K562 (cell line): ENCODE measurements around the gene LLGL2. TPM values are rescaled to one million over a fixed set of nuclear protein-coding genes. Genes with fewer than 3 reads are reported as not detected.

Experiments
- ATAC-seq: fragments of 200-7000 bp; cut with Tn5 transposase; 3 replicates; pipeline ENCODE4 v1.9.1; 2020; ENCODE audit warnings: moderate library complexity
- BruUV-seq: library from RNA; stranded (reverse); fragments of 400-500 nt; replicated peaks from 2 replicates; lab custom pipeline; 2021; lab: Mats Ljungman, UMichigan
- CTCF ChIA-PET: fragments of 300-600 bp; formaldehyde crosslinking; extraction: SDS; loops from one replicate; lab custom pipeline; 2021; ENCODE audit warnings: low intra/inter-chr PET ratio; lab: Yijun Ruan, JAX
- POLR2A ChIA-PET: fragments of 300-600, 350-650 bp; sonication (Branson Sonifier 250); formaldehyde crosslinking; extraction: SDS; loops from one replicate; lab custom pipeline; 2021; ENCODE audit warnings: antibody characterized with exemption, inconsistent platforms; lab: Yijun Ruan, JAX
- DNase-seq, 4 experiments: peaks; one replicate each; pipeline versions ENCODE4 v3.0.0 to v3.0.0-alpha.2; 2011 to 2018; ENCODE audit warnings: low spot score in 3 of 4, mixed read lengths in 3 of 4; ENCODE audit errors: extremely low read depth in 1 of 4
- FAIRE-seq: peaks from 2 replicates; lab custom pipeline; 2011; peaks lifted over from hg19 to GRCh38; lab: Jason Lieb, UNC
- H2AFZ ChIP-seq: 2 replicates; pipeline ENCODE4 v1.6.0; 2011; ENCODE audit warnings: low read depth, low read length, control low read depth, inconsistent platforms
- H3K27ac ChIP-seq: fragments of 200-600 bp; 3 replicates; pipeline ENCODE4 v1.8.0; 2011; ENCODE audit warnings: low read depth, mild to moderate bottlenecking, control low read depth, inconsistent platforms, low read length, moderate library complexity, mixed read lengths; ENCODE audit errors: extremely low read depth
- H3K27me3 ChIP-seq, 2 experiments: fragments of 300-600 bp in 1 of 2; 2 replicates in 1 of 2; 3 replicates in 1 of 2; pipeline versions ENCODE4 v1.6.0 to v1.8.0; 2011; ENCODE audit warnings: inconsistent platforms in 2 of 2, low read length in 2 of 2, mild to moderate bottlenecking in 1 of 2, mixed read lengths in 1 of 2, moderate library complexity in 1 of 2; ENCODE audit not compliant: control insufficient read depth in 2 of 2, insufficient read depth in 2 of 2
- H3K36me3 ChIP-seq: fragments of 300-600 bp; 3 replicates; pipeline ENCODE4 v1.8.0; 2011; ENCODE audit warnings: mild to moderate bottlenecking, low read length, inconsistent platforms; ENCODE audit not compliant: control insufficient read depth, insufficient read depth
- H3K4me1 ChIP-seq, 2 experiments: fragments of 200-600 bp in 1 of 2; replicated peaks in 1 of 2; 2 replicates in 1 of 2; 3 replicates in 1 of 2; pipeline versions ENCODE4 v1.5.1 to v1.8.0; 2011; ENCODE audit warnings: inconsistent platforms in 2 of 2, low read length in 2 of 2, mild to moderate bottlenecking in 1 of 2, mixed read lengths in 1 of 2, moderate library complexity in 1 of 2; ENCODE audit not compliant: control insufficient read depth in 2 of 2, insufficient read depth in 2 of 2
- H3K4me2 ChIP-seq: 2 replicates; pipeline ENCODE4 v1.6.1; 2011; ENCODE audit warnings: low read length, control low read depth, inconsistent platforms, mixed read lengths; ENCODE audit not compliant: insufficient read depth
- H3K4me3 ChIP-seq: fragments of 200-600 bp; sonication (generic), shearing (Covaris generic); 2 replicates; pipeline ENCODE4 v1.5.1; 2016; ENCODE audit warnings: control low read depth, inconsistent platforms
- H3K79me2 ChIP-seq: fragments of 200-600 bp; 3 replicates; pipeline ENCODE4 v1.8.0; 2011; ENCODE audit warnings: low read length, inconsistent platforms; ENCODE audit not compliant: control insufficient read depth, insufficient read depth
- H3K9ac ChIP-seq, 2 experiments: 2 replicates each; pipeline versions ENCODE4 v1.6.0 to v1.6.1; 2011; ENCODE audit warnings: low read depth in 2 of 2, low read length in 2 of 2, control low read depth in 1 of 2, inconsistent platforms in 1 of 2, mild to moderate bottlenecking in 1 of 2, mixed read lengths in 1 of 2; ENCODE audit not compliant: insufficient read depth in 1 of 2
- H3K9me1 ChIP-seq: one replicate; pipeline ENCODE4 v1.6.0; 2011; ENCODE audit warnings: inconsistent platforms, mild to moderate bottlenecking, low read length, moderate library complexity; ENCODE audit not compliant: control insufficient read depth, insufficient read depth
- H3K9me3 ChIP-seq: replicated peaks from 2 replicates; pipeline ENCODE4 v1.5.1; 2011; ENCODE audit warnings: low read depth, low read length, inconsistent platforms; ENCODE audit not compliant: control insufficient read depth, insufficient read depth
- H4K20me1 ChIP-seq: replicated peaks from 2 replicates; pipeline ENCODE4 v1.6.1; 2011; ENCODE audit warnings: low read length, inconsistent platforms, mixed read lengths; ENCODE audit not compliant: control insufficient read depth, insufficient read depth
- BCL6 ChIP-seq: fragments of 250-450 bp; sonication (Bioruptor Pico); IDR thresholded peaks from 2 replicates; pipeline ENCODE4 v1.4.0; 2020
- CHD1 ChIP-seq: fragments of 200-600 bp; sonication (generic); IDR thresholded peaks from one replicate; pipeline ENCODE4 v1.6.1; 2012; ENCODE audit warnings: mild to moderate bottlenecking, moderate library complexity, low read length, inconsistent platforms
- RAD51 ChIP-seq: fragments of 450-650 bp; IDR thresholded peaks from 2 replicates; pipeline ENCODE4 v1.7.1; 2016; ENCODE audit warnings: low read depth, mild to moderate bottlenecking, borderline replicate concordance
- SRSF9 ChIP-seq: fragments of 200-400 bp; formaldehyde crosslinking; IDR thresholded peaks from 2 replicates; pipeline ENCODE4 v1.6.1; 2017; ENCODE audit warnings: low read depth, low read length, borderline replicate concordance
- WGBS: fragments of 100-300 bp; shearing (Covaris generic); methylation state at CpG from one replicate; pipeline ENCODE4 v1.1.6; 2016; ENCODE audit warnings: low coverage, mixed read lengths; ENCODE audit not compliant: insufficient coverage; ENCODE audit errors: missing lambda C conversion rate; 5-methylcytosine and 5-hydroxymethylcytosine counted together
- in situ Hi-C: fragments of 300-500 bp; cut with MboI; formaldehyde crosslinking; loops from 4 replicates; pipeline ENCODE4 v1.15.0; 2018; ENCODE audit warnings: inconsistent platforms, mixed read lengths
- intact Hi-C: fragments of 100-400 bp; cut with micrococcal nuclease; formaldehyde crosslinking; loops from 2 replicates; pipeline ENCODE4 v1.14.2; 2022
- polyA plus RNA-seq, 8 experiments: library from polyadenylated mRNA; depleted of rRNA in 4 of 8; stranded (reverse) in 5 of 8; unstranded in 3 of 8; fragments of >200 nt; fragmentation: Nextera tagmentation in 2 of 8; fragmentation: Illumina TruSeq in 1 of 8; extraction: Ambion mirVana in 2 of 8; extraction: Trizol in 1 of 8; gene quantifications; 2 replicates each; pipeline versions ENCODE4 v1.2.1 to v1.2.3, GENCODE V29; 2011 to 2014; ENCODE audit warnings: inconsistent platforms in 1 of 8, missing spikeins in 1 of 8
- total RNA-seq, 7 experiments: library from RNA; depleted of rRNA in 6 of 7; stranded (reverse); fragments of >200 nt in 6 of 7; fragmentation: Illumina TruSeq in 2 of 7; extraction: Trizol in 2 of 7; gene quantifications; 2 replicates each; pipeline versions ENCODE4 v1.2.1 to v1.2.3, GENCODE V29; 2011 to 2021; ENCODE audit warnings: low replicate concordance in 1 of 7

Gene LLGL2
- total and polyA plus RNA-seq, 9 of the 15 experiments (the other 6 are each of a cell fraction or from before 2014, with no cell fraction given) = 0.32 to 24.4 (median 10.2) TPM

DNA sequence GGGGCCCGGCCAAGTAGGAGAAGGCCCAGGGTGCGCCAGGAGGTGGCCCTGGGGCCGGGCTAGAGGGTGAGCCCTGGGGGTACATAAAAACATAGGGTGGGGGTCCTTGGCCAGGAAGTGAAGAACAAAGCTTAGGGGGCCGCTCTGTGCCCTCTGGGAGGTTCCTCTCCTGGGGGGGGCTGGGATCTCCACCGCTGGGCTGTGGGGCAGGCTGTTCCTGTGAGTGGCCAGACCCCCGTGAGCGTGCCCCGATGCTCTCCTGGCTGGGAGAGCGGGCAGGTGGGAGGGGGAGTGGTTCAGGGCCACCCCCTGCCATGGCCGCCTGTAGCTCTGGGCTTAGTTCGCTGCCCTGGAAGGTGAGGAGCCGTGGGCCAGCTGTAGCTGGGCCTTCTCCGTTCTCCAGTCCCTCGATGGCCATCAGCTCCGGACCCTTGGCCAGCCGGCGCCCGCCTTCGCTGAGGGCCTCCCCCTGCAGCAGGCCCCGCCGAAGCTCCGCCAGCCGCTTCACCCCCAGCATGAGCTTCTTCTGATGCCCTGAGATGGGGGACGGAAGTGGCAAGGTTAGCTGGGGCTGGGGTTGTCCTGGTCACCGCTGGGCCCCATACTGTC, 22.7 kb upstream of the LLGL2 start (continued):
- TF ChIP-seq SRSF9 = no peak
- no peak for TF ChIP-seq BCL6 (CRISPR knock-in tag)
- TF ChIP-seq CHD1 = no peak

DNA sequence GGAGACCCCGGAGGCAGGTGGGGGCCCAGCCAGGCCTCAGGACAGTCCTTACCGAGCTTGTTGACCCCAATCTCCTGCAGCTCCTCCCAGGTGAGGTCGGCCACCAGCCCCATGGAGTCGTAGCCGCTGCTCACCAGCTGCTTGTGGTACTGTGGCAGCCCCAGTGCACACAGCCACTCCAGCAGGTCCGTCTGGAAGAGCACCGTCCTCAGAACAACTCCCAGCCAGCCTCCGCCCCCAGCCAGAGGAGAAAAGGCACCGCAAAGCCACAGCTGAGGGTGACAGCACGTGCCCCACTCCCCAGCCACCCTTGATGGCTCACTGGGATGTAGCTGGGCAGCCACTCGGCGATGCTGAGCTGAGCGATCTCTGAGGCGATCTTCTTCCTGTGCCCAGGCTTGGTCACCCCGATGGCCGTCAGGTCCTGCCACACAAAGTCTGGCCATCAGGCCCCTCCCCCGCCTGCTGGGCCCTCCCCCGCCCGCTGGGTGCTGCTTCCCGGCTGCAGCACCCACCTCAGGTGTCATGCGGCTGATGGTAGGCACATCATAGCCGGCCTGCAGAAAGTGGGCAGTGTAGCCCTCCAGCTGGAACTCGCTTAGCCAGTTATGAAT, 22.1 kb upstream of the LLGL2 start:
- ChIA-PET POLR2A (interaction anchor here (0.6 to 1.4 kb wide), 5 partner anchors 9 to 94 kb away, joined by 3 to 9 read pairs (median 5); partner anchors contain the start of gene TSEN54), CTCF (no interaction called here)
- Histone ChIP-seq H3K9me3 (no peaks in the 10 kb centered on the region), H2AFZ (no peak overlapping the region), H3K9ac (peak overlapping the region in 1 of 2 experiments; percentile 40; a peak in 1 of 4 replicates), H3K9me1 (peaks cover 1% of the 10 kb centered on the region), H3K27ac (no peak overlapping the region), H3K4me3 (no peak overlapping the region), H3K27me3 (no peaks in the 10 kb centered on the region), H3K36me3 (peaks cover 23% of the 10 kb centered on the region; the same call in 1 of the 3 replicates), H3K4me2 (no peak overlapping the region), H3K79me2 (no peaks in the 10 kb centered on the region), H3K4me1 (peaks cover 0 to 78% of the 10 kb centered on the region in 2 experiments; a peak in 2 of 5 replicates), H4K20me1 (0 out of 2 replicates have a peak, but pooled peaks cover 4% of the 10 kb centered on the region)
- no peak for FAIRE-seq
- WGBS = 71% methylated on average over 18 of the region's 23 CpGs
- in situ Hi-C loops (no loop called here), intact Hi-C loops (no loop called here)
- BruUV-seq = no TSS peak
- TF ChIP-seq RAD51 = no peak
- DNase-seq = no peak
- ATAC-seq = no peak
